ENCODE results near the gene ARL14EP. TPM values are rescaled to one million over a fixed set of nuclear protein-coding genes. Genes with fewer than 3 reads are reported as not detected.

The ARL14EP gene
- polyA plus RNA-seq, 2 of the 4 experiments (the other 2 are of a cell fraction): 17.7 to 58.2 TPM

- H3K27ac ChIP-seq: no peak overlapping the region
- no peak overlapping the region for H3K4me3 ChIP-seq
- DNase-seq (ENCODE audit: low read depth in 1 of 2, low spot score in 1 of 2) (no peak), ATAC-seq (no peak), FAIRE-seq (no peak)
- 32% methylated on average over 2 of the region's 2 CpGs for WGBS (ENCODE audit: missing lambda C conversion rate)
- ChIA-PET POLR2A (no interaction called here), CTCF (no interaction called here)
- H3K4me1 ChIP-seq: no peaks in the 10 kb centered on the region
- H3K9me3 ChIP-seq: 0 out of 3 replicates have a peak, but pooled peaks cover 5% of the 10 kb centered on the region
- no peak overlapping the region for H3K4me2 ChIP-seq
- no peak for TF ChIP-seq HOXB5 (CRISPR knock-in tag; IDR thresholded peaks at IDR 0.05)
- no peak for TF ChIP-seq GATA3 (IDR thresholded peaks at IDR 0.05; ENCODE audit: borderline replicate concordance)
- no peak for TF ChIP-seq RAD21 (conservative IDR thresholded peaks at IDR 0.05 in 1 of 2, IDR thresholded peaks at IDR 0.05 in 1 of 2)
- TF ChIP-seq E2F6 (IDR thresholded peaks at IDR 0.05; ENCODE audit: borderline replicate concordance, low read depth): no peak
- no peak for TF ChIP-seq HES2 (IDR thresholded peaks at IDR 0.05)
- TF ChIP-seq NFE2L2 (conservative IDR thresholded peaks at IDR 0.05; ENCODE audit: low read length): no peak
- no peak for TF ChIP-seq CBX2 (IDR thresholded peaks at IDR 0.05; ENCODE audit: borderline replicate concordance, low read depth)
- TF ChIP-seq MYC (IDR thresholded peaks at IDR 0.05; ENCODE audit: borderline replicate concordance, low read length): no peak
These were observed 9.3 kb upstream of the ARL14EP start for GRCh38 chr11:30313580-30313979.

GRCh38 chr11:30314625-30315024 is 8.3 kb upstream of the ARL14EP start:
- ATAC-seq: no peak
- 0 out of 3 replicates have a peak, but pooled peaks cover 5% of the 10 kb centered on the region for H3K9me3 ChIP-seq
- H3K4me2 ChIP-seq: no peak overlapping the region
- no peak for FAIRE-seq
- CTCF ChIA-PET: interaction anchor here (0.8 to 1.3 kb wide), 4 partner anchors 8 to 55 kb away, joined by 3 to 6 read pairs (median 4); partner anchors contain the start of gene ARL14EP
- no peak overlapping the region for H3K27ac ChIP-seq
- no peak overlapping the region for H3K4me3 ChIP-seq
- no peak for DNase-seq (ENCODE audit: low read depth in 1 of 2, low spot score in 1 of 2)
- TF ChIP-seq SMC3 (IDR thresholded peaks at IDR 0.05): peak; percentile 53; the same call in 2 of the 3 replicates
- TF ChIP-seq CTCF (IDR thresholded peaks at IDR 0.05): peak; percentile 47
- TF ChIP-seq JUNB (IDR thresholded peaks at IDR 0.05): no peak
- peak; percentile 28 to 34; a peak in 2 of 5 replicates for TF ChIP-seq RAD21 (conservative IDR thresholded peaks at IDR 0.05 in 1 of 2, IDR thresholded peaks at IDR 0.05 in 1 of 2)
- POLR2A ChIA-PET: interaction anchor here (1.0 kb wide), 1 partner anchor 8 kb away, joined by 5 read pairs; the partner anchor contains the start of gene ARL14EP
- no peaks in the 10 kb centered on the region for H3K4me1 ChIP-seq

- ATAC-seq: no peak
- H3K4me2 ChIP-seq: no peak overlapping the region
- FAIRE-seq: no peak
- H3K4me1 ChIP-seq: no peaks in the 10 kb centered on the region
- whole genome bisulfite sequencing (ENCODE audit: missing lambda C conversion rate): 29% methylated on average over 1 of the region's 1 CpG
- ChIA-PET POLR2A (no interaction called here), CTCF (interaction anchor here (0.6 kb wide), 1 partner anchor 152 kb away, joined by 4 read pairs; no protein-coding TSS in a partner anchor)
- no peak overlapping the region for H3K4me3 ChIP-seq
- DNase-seq (ENCODE audit: low read depth in 1 of 2, low spot score in 1 of 2): no peak
- no peaks in the 10 kb centered on the region for H3K9me3 ChIP-seq
- H3K27ac ChIP-seq: no peak overlapping the region
- no peak for TF ChIP-seq REST (IDR thresholded peaks at IDR 0.05)
- TF ChIP-seq RFX5 (IDR thresholded peaks at IDR 0.05): no peak
- TF ChIP-seq PHF8 (IDR thresholded peaks at IDR 0.05; ENCODE audit: borderline replicate concordance, low read depth): no peak
- no peak for TF ChIP-seq KDM5A (IDR thresholded peaks at IDR 0.05)
- no peak for TF ChIP-seq NPAS2 (CRISPR knock-in tag; IDR thresholded peaks at IDR 0.05; ENCODE audit: borderline replicate concordance)
- no peak for TF ChIP-seq ELK1 (IDR thresholded peaks at IDR 0.05; ENCODE audit: low read depth, low read length)
- no peak for TF ChIP-seq HOXB13 (CRISPR knock-in tag; IDR thresholded peaks at IDR 0.05; ENCODE audit: low read depth)
- TF ChIP-seq GATA3 (IDR thresholded peaks at IDR 0.05; ENCODE audit: borderline replicate concordance): no peak
- TF ChIP-seq HOXA7 (CRISPR knock-in tag; IDR thresholded peaks at IDR 0.05): no peak
- no peak for TF ChIP-seq ZSCAN20 (CRISPR knock-in tag; IDR thresholded peaks at IDR 0.05)
- no peak for TF ChIP-seq MYC (IDR thresholded peaks at IDR 0.05; ENCODE audit: borderline replicate concordance, low read length)
- TF ChIP-seq ESRRA (IDR thresholded peaks at IDR 0.05; ENCODE audit: borderline replicate concordance, low read length): no peak
- no peak for TF ChIP-seq PBX3 (IDR thresholded peaks at IDR 0.05)
- no peak for TF ChIP-seq RNF2 (IDR thresholded peaks at IDR 0.05; ENCODE audit: borderline replicate concordance, low read depth)
- TF ChIP-seq JUNB (IDR thresholded peaks at IDR 0.05): no peak
- TF ChIP-seq CBX8 (IDR thresholded peaks at IDR 0.05): no peak
- TF ChIP-seq POLR2AphosphoS2 (conservative IDR thresholded peaks at IDR 0.05; ENCODE audit: low read length): no peak
These were observed 6.7 kb upstream of the ARL14EP start for GRCh38 chr11:30316237-30316636.
